HG03280 (cell line): Measurements from ENCODE around the gene KPNA1.
"Not testable (repeated sequence)": the region's sequence is repeated elsewhere in the genome, so short reads cannot be mapped to it uniquely, and the experiment has no call there.

Experiments
- ATAC-seq: cut with Tn5 transposase; IDR thresholded peaks from one replicate; pipeline ENCODE4 v1.9.1; 2021; ENCODE audit warnings: mild to moderate bottlenecking, moderate library complexity; ENCODE audit not compliant: unreplicated experiment

KPNA1 gene

DNA sequence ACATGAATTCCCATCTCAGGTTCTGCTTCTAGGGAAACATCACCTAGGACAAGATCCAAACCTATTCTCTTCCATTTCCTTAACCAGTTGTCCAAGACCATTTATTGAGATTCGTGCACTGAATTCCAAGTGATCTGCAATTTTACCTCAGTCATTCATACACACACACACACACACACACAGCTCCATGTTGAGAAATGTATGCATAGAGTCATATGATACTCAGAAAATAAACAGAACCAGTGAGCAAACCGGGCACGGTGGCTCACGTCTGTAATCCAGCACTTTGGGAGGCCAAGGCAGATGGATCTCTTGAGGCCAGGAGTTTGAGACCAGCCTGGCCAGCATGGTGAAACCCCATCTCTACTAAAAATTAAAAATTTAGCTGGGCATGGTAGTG, 6.1 kb upstream of the KPNA1 start:
- no peak for ATAC-seq

DNA sequence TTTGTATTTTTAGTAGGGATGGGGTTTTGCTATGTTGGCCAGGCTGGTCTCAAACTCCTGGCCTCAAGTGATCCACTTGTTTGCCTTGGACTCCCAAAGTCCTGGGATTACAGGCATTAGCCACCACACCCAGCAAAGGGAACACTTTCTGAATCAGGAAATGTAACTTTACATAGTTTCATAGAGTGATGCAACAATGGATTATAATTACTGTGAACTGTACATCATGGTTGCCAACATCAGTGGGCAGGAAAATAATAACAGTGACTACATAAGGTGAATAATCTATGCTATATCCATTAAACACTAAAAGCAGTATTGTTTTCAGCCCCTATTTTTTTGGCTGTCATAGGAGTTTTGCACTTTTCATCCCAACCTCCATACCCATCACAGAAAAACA, 5.0 kb upstream of the KPNA1 start:
- ATAC-seq: no peak

DNA sequence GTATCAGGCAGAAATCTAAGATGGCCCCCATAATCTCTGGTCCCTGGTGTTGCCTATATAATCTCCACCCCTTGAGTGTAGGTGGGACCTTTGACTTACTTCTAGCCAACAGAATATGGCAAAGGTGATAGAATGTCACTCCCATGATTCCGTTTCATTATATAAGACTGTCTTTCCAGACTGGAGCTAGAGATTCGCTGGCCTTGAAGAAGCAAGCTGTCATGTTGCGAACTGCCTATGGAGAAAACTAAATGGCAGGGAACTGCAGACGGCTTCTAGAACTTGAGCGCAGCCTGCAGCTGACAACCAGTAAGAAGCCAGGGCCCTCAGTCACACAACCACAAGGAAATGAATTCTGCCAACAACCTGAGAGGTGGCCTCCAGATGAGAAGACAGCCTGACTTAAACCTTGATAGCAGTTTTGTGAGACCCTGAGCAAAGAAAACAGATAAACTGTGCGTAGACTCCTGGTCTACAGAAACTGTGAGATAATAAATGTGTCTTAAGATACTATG, 2.2 kb upstream of the KPNA1 start:
- ATAC-seq: no peak

DNA sequence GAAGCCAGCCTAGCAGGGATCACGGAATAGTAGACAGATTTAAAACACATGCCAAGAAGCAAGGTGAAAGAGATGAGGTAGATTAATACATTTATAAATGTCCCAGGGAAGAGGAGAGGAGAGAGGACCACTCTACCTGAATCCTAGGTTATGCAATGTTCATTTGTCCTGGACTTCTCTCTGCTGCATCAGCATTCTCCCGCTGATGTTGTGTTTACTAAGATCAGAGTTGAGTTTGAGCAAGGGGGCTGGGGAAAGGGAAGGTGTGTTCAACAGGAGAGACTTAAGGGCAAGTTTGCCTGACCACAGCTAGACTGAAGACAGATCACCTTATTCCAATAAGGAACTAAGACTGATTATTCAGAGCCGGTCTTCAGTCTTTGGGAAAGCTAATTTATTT, 1.1 kb upstream of the KPNA1 start:
- no peak for ATAC-seq

DNA sequence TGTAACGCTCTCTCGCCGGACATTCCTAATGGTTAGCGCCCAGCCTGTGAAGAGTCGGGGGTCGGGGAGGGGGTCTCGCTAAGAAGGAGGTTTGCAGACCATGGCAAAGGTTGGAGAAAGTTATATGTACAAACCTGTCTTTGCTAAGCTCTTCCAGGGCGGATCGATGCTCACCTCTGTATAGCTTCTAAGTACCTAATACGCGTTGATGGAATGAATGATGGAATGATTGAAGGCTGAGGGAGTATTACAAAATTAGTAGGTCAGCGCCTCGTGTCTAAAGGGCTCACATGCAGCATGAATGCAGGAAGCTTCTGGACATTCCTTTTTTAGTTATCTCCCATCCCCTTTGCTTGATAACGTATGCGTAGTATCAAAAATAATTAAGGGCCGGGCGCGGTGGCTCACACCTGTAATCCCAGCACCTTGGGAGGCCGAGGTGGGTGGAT, 305 bp upstream of the KPNA1 start:
- no peak for ATAC-seq

- no peak for ATAC-seq
Measured at GRCh38 chr3:122513386-122514122, 1.2 kb downstream of the KPNA1 start.

DNA sequence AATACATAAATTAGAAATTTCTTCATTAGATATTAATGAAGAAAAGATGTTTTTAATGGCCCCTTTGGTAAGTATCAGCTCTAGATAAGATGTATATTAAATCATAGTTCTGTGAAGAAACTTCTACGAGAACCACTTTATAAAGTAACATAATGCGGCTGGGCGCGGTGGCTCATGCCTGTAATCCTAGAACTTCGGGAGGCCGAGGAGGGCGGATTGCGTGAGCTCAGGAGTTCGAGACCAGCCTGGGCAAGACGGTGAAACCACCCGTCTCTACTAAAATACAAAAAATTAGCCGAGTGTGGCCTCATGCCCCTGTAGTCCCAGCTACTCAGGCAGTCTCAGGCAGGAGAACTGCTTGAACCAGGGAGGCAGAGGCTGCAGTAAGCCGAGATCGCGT, 2.5 kb downstream of the KPNA1 start:
- ATAC-seq: no peak

- no peak for ATAC-seq
Measured at GRCh38 chr3:122510878-122511535, 3.7 kb downstream of the KPNA1 start.

DNA sequence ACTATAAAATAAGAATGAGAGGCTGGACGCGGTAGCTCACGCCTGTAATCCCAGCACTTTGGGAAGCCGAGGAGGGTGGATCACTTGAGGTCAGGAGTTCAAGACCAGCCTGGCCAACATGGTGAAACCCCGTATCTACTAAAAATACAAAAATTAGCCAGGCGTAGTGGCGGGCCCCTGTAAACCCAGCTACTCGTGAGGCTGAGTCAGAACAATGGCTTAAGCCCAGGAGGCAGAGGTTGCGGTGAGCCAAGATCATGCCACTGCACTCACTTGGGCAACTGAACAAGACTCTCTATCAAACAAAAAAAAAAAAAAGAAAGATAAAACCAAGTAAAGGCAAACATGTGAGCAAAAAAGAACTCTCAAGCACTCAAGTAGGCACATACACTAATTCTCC, 5.8 kb downstream of the KPNA1 start:
- ATAC-seq: not testable (repeated sequence)

GRCh38 chr3:122508135-122508914, 6.4 kb downstream of the KPNA1 start:
- no peak for ATAC-seq

- no peak for ATAC-seq
Measured at GRCh38 chr3:122506450-122506849, 8.3 kb downstream of the KPNA1 start.

DNA sequence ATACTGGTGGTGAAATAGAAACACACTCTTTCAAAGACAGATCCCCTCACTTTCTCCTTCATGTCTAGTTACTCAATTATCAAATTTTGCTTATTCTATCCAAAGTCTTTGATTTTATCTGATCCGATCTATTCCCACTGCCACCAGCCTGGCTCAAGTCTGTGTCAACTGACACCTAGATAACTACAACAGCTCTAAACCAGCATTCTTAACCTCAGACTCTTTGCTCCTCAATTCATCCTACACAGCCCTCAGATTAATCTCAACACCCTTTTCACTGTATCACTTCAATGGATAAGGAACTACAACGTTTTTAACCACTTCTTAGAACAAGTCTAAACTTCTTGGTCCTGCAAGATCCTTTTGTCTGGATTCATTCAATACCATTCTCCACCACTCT, 9.1 kb downstream of the KPNA1 start:
- ATAC-seq: no peak

- no peak for ATAC-seq
Measured at GRCh38 chr3:122502941-122503340, 11.8 kb downstream of the KPNA1 start.

DNA sequence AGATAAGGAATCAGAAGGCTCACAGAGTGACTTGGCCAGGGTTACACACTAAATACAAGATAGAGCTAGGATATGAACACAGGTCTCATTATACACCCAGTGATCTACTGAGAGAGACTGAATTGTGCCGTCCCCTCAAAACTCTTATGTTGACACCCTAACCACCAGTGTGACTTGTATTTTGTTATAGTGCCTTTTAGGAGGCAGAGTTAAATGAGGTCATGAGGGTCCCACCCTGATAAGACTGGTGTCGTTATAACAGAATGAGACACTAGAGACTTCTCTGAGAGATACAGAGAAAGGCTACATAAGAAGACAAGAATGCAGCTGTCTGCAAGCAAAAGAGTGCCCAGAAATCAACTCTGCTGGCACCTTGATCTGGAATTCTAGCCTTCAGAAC, 12.6 kb downstream of the KPNA1 start:
- no peak for ATAC-seq

- not testable (repeated sequence) for ATAC-seq
Measured at GRCh38 chr3:122500964-122501363, 13.8 kb downstream of the KPNA1 start.

DNA sequence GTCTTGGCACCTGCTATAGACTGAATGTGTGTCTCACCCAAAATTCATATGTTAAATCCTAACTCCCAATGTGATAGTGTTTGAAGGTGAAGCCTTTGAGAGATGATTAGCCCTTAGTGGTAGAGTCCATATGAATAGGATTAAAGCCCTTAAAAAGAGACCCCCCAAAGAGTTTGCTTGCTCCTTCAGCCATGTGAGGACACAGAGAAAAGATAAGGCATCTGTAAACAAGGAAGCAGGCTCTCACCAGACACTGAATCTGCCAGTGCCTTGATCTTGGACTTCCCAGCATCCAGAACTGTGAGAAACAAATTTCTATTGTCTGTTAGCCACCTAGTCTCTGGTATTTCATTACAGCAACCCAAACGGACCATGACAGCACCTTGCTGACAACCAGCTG, 16.6 kb downstream of the KPNA1 start:
- no peak for ATAC-seq

DNA sequence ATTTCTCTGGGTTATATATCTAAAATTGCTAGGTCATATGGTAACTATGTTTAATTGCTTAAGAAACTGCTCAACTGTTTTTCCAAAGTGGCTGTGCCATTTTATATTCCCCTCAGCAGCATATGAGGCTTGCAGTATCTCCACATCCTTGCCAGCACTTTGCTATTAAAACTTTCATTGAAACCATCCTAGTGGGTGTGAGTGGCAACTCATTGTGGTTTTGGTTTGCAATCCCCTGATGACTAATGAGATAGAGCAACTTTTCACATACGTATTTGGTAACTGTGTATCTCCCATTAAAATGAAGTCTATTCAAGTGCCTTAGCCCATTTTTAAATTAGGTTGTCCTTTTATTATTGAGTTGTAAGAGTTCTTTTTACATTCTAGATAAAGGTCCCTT, 17.3 kb downstream of the KPNA1 start:
- peak; percentile 85 for ATAC-seq

- ATAC-seq: no peak
Measured at GRCh38 chr3:122496508-122496907, 18.2 kb downstream of the KPNA1 start.

GRCh38 chr3:122493296-122493695, 21.4 kb downstream of the KPNA1 start:
- no peak for ATAC-seq

DNA sequence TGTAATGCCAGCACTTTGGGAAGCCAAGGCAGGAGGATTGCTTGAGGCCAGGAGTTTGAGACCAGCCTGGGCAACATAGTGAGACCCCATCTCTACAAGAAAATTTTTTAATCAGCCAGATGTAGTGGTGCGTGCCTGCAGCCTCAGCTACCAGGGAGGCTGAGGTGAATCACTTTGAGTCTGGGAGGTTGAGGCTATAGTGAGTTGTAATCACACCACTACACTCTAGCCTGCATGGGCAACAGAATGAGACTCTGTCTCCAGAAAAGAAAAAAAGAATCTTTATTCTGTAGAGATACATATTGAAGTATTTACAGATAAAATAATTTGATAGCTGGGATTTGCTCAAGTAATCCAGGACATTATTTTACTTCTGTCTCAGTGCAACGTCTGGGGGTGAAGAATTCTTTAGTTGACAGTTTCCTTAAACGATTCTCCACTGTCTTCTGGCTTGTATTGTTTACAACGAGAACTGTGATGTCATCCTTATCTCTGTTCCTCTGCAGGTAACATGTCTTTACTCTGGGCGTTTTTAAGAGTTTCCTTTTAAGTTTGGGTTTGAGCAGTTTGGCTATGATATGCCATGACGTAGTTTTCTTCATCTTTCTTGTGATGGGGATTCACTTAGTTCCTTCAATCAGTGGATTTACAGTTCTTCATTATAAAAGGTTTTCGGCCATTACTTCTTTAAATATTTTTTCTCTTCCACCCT, 26.3 kb downstream of the KPNA1 start:
- ATAC-seq: no peak

DNA sequence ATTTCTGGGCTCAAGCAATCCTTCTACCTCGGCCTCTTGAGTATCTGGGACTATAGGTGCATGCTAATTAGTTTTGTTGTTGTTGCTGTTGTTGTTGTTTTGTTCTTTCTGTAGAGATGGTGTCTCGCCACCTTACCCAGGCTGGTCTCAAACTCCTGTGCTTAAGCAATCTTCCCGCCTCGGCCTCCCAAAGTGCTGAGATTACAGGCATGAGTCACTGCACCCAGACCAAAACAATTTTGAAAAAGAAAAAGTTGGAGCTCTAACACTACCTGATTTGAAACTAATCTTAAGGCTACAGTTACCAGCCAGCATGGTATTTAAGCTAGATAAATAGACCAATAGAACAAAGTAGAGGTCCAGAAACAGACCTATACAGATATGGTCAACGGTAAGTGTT, 29.8 kb downstream of the KPNA1 start:
- ATAC-seq: no peak
